Activated B cell treated with CpG ODN at 0.5 μM for 24 hours (primary cell): ENCODE results near the gene TAOK2. TPM values are rescaled to one million over a fixed set of nuclear protein-coding genes. Genes with fewer than 3 reads are reported as not detected.
"Not testable (repeated sequence)": the region's sequence is repeated elsewhere in the genome, so short reads cannot be mapped to it uniquely, and the experiment has no call there.

ENCODE experiments used
- ATAC-seq: fragments of 200-7000 bp; cut with Tn5 transposase; one replicate; pipeline ENCODE4 v1.10.0; 2021; ENCODE audit warnings: low read depth, mild to moderate bottlenecking, moderate library complexity
- CTCF ChIA-PET: fragments of 350-600 bp; sonication (Branson Sonifier 250); formaldehyde crosslinking; loops from one replicate; lab custom pipeline; 2021; ENCODE audit warnings: antibody characterized with exemption; lab: Charles Lee
- POLR2A ChIA-PET: fragments of 350-600 bp; sonication (Branson Sonifier 250); formaldehyde crosslinking; loops from one replicate; lab custom pipeline; 2021; ENCODE audit warnings: antibody characterized with exemption; lab: Charles Lee
- DNase-seq: peaks from one replicate; pipeline ENCODE4 v3.0.0; 2022
- H3K27ac Mint-ChIP-seq: one replicate; pipeline ENCODE4 v1.8.0; 2020; ENCODE audit warnings: mixed read lengths
- H3K27me3 Mint-ChIP-seq: one replicate; pipeline ENCODE4 v1.8.0; 2021; ENCODE audit warnings: mixed read lengths
- H3K36me3 Mint-ChIP-seq: one replicate; pipeline ENCODE4 v1.8.0; 2021; ENCODE audit warnings: low read depth, mixed read lengths
- H3K4me1 Mint-ChIP-seq: one replicate; pipeline ENCODE4 v1.8.0; 2021; ENCODE audit warnings: mixed read lengths
- H3K4me3 Mint-ChIP-seq: one replicate; pipeline ENCODE4 v1.8.0; 2020; ENCODE audit warnings: mild to moderate bottlenecking, mixed read lengths
- H3K9me3 Mint-ChIP-seq: one replicate; pipeline ENCODE4 v1.8.0; 2020; ENCODE audit warnings: mixed read lengths
- CTCF ChIP-seq: fragments of 200-600 bp; IDR thresholded peaks from one replicate; pipeline ENCODE4 v1.8.0; 2022; ENCODE audit warnings: antibody characterized with exemption, mild to moderate bottlenecking
- intact Hi-C: fragments of 100-400 bp; cut with micrococcal nuclease; formaldehyde crosslinking; loops from one replicate; pipeline ENCODE4 v1.15.1; 2024
- total RNA-seq: library from RNA; stranded (reverse); gene quantifications from 2 replicates; pipeline ENCODE4 v1.2.3, GENCODE V29; 2022

TAOK2 gene
- total RNA-seq, 1 donor from 2014 or later: 36.1 TPM

DNA sequence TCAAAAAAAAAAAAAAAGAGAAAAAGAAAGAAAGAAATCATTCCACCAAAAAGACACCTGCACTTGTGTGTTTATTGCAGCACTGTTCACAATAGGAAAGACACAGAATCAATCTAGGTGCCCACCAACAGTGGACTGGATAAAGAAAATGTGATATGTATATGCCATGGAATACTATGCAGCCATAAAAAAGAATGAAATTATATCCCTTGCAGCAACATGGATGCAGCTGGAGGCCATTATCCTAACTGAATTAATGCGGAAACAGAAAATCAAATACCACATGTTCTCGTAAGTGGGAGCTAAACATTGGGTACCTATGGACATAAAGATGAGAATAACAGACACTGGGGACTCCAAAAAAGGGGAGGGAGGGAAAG is 43.6 kb downstream of the TAOK2 start:
- ChIA-PET CTCF (no interaction called here), POLR2A (no interaction called here)
- peaks cover 11% of the 10 kb centered on the region for H3K4me1 Mint-ChIP-seq
- no peak for TF ChIP-seq CTCF
- no peak overlapping the region for H3K27ac Mint-ChIP-seq
- no peak for DNase-seq
- intact Hi-C loops: no loop called here
- H3K9me3 Mint-ChIP-seq: no peaks in the 10 kb centered on the region
- ATAC-seq: no peak
- H3K4me3 Mint-ChIP-seq: no peak overlapping the region
- peaks cover 4% of the 10 kb centered on the region for H3K27me3 Mint-ChIP-seq
- H3K36me3 Mint-ChIP-seq: no peaks in the 10 kb centered on the region

DNA sequence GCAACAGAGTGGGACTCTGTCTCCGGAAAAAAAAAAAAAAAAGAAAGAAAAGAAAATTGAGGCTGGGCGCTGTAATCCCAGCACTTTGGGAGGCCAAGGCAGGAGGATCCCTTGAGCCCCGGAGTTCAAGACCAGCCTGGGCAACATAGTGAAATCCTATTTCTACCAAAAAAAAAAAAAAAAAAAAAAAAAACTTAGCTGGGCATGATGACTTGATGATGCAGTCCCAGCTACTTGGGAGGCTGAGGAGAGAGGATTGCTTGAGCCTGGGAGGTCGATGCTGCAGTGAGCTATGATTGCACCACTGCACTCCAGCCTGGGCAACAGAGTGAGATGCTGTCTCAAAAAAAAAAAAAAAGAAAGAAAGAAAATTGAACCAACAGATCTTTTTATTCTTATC is 44.3 kb downstream of the TAOK2 start:
- H3K4me3 Mint-ChIP-seq, ATAC-seq, DNase-seq, H3K9me3 Mint-ChIP-seq, intact Hi-C loops, H3K27ac Mint-ChIP-seq, H3K36me3 Mint-ChIP-seq, H3K27me3 Mint-ChIP-seq, CTCF ChIA-PET: not testable (repeated sequence)
- POLR2A ChIA-PET: interaction anchor here (0.7 kb wide), 1 partner anchor 43 kb away, joined by 3 read pairs; no protein-coding TSS in a partner anchor
- peaks cover 11% of the 10 kb centered on the region for H3K4me1 Mint-ChIP-seq

GRCh38 chr16:30018731-30019158 is 45.1 kb downstream of the TAOK2 start:
- H3K4me1 Mint-ChIP-seq: peaks cover 11% of the 10 kb centered on the region
- no peaks in the 10 kb centered on the region for H3K9me3 Mint-ChIP-seq
- H3K27me3 Mint-ChIP-seq: no peaks in the 10 kb centered on the region
- H3K36me3 Mint-ChIP-seq: no peaks in the 10 kb centered on the region
- intact Hi-C loops: no loop called here
- H3K4me3 Mint-ChIP-seq: no peak overlapping the region
- no peak for TF ChIP-seq CTCF
- CTCF ChIA-PET: interaction anchor here (1.0 kb wide), 1 partner anchor 327 kb away, joined by 3 read pairs; no protein-coding TSS in a partner anchor
- ATAC-seq (no peak), DNase-seq (no peak)
- H3K27ac Mint-ChIP-seq: no peak overlapping the region
- POLR2A ChIA-PET: interaction anchor here (0.9 kb wide), 1 partner anchor 328 kb away, joined by 3 read pairs; no protein-coding TSS in a partner anchor

DNA sequence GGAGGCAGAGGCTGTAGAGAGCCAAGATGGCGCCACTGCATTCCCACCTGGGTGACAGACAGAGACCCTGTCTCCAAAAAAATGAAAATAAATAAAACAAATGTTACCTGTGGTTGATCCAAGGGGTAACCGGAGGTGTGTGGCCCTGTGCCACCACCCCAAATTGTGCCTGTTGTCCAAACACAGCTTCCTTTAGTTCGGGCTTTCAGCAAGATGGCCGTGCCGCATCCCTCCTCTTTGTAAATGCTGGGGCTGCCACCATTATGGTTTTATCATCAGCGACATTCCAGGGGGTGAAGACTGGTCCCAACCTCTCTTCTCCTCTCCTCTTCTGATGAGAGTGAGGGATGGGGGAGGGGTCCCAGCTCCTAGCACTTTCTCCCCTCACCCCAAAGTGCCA is 49.2 kb downstream of the TAOK2 start, which contains the start of gene C16orf92:
TSS of gene C16orf92 (plus strand) at position 312 of the 400 bp plus-strand sequence. CDS start 143 bp downstream, outside the sequence.
- H3K9me3 Mint-ChIP-seq: no peaks in the 10 kb centered on the region
- no peak for ATAC-seq
- no peak for TF ChIP-seq CTCF
- no peaks in the 10 kb centered on the region for H3K36me3 Mint-ChIP-seq
- ChIA-PET POLR2A (interaction anchor here (0.6 kb wide), 1 partner anchor 323 kb away, joined by 7 read pairs; no protein-coding TSS in a partner anchor), CTCF (interaction anchor here (0.5 to 1.2 kb wide), 3 partner anchors 177 to 322 kb away, joined by 3 to 4 read pairs (median 3); no protein-coding TSS in a partner anchor)
- intact Hi-C loops: no loop called here
- DNase-seq: no peak
- H3K4me3 Mint-ChIP-seq: no peak within 1 kb of the TSS
- H3K27ac Mint-ChIP-seq: no peak within 1 kb of the TSS
- peaks cover 11% of the 10 kb centered on the region for H3K4me1 Mint-ChIP-seq
- peaks cover 17% of the 10 kb centered on the region for H3K27me3 Mint-ChIP-seq

DNA sequence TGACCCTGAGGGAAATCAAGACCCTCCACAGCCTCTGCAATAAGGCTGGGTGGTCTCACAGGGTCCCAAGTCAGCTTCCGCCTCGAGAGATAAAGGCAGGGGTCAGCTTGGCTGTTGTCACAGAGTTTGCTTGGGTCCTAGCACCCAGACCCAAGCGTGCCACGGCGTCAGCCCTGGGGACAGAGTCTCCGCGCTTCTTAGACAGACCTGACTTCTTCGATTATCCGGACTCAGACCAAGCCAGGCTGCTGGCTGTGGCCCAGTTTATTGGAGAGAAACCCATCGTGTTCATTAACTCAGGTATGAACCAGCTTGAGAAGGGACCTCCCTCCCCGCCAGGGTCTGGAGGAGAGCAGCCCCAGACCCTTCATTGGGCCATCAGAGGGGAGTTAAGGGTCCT is 49.9 kb downstream of the TAOK2 start:
- ChIA-PET POLR2A (no interaction called here), CTCF (interaction anchor here (0.5 to 1.2 kb wide), 3 partner anchors 178 to 323 kb away, joined by 3 to 4 read pairs (median 3); no protein-coding TSS in a partner anchor)
- Mint-ChIP-seq H3K36me3 (no peaks in the 10 kb centered on the region), H3K27me3 (peaks cover 24% of the 10 kb centered on the region), H3K9me3 (no peaks in the 10 kb centered on the region), H3K4me1 (peaks cover 11% of the 10 kb centered on the region), H3K27ac (no peak overlapping the region), H3K4me3 (no peak overlapping the region)
- TF ChIP-seq CTCF: no peak
- DNase-seq (no peak), ATAC-seq (no peak)
- intact Hi-C loops: no loop called here
